HUDEP-2 (cell line): ENCODE results near the gene KTN1.

Experiments used
- DNase-seq, 76 experiments: peaks; one replicate each; lab custom pipeline; 2025; ENCODE audit not compliant: unreplicated experiment in 76 of 76; lab: John Stamatoyannopoulos, UW

KTN1 gene

GRCh38 chr14:55710506-55711041, 130.6 kb downstream of the KTN1 start:
- DNase-seq, result no peak

DNA sequence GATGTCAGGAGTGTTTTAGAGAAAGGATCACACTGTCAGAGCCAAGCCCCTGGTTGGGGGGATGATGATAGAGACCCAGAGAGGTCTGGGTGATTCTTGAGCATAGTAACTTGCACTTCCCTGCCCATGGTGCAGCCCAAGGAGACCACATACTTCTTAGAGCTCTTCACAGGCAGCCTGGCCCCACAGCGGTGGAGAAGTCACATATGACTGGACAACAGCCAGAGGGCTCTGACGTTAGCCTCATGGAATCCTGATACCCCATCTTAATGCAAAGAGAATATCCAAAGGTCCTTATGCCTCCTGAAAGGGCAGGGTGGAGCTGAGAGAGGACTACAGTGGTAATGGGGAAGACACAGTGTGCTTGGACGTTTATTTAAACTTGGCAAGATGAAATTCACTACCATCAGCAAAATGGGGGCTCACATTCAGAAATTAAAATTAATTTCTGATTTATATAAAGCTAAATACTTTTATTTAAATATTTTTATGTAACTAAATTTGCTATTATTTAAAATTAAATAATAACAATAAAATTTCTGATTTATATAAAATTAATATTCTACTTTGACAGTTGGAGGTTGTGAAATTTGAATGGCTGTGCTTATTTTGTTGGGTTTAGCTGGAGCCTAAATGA, 131.3 kb downstream of the KTN1 start:
- no peak for DNase-seq

GRCh38 chr14:55712491-55712890, 132.5 kb downstream of the KTN1 start:
- DNase-seq, result no peak

DNA sequence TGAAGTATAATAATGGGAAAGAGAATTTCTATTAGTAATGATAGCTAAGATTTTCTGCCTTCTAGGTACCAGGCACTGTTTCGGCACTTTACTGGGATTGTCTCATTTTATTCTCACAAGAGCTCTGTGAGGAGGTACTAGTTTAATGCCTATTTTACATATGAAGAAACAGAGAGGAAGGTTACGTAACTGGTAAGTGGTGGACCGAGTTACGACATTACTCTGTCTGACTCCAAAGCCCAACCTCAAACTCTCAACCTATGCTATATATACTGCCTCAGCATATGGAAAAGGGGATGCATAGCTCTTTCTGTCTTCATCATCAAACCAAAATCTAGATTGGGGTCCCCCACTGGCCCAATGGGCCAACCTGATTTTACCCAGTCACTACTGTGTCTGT, 133.5 kb downstream of the KTN1 start:
- DNase-seq, result no peak

GRCh38 chr14:55715889-55716288, 135.9 kb downstream of the KTN1 start:
- no peak for DNase-seq

DNA sequence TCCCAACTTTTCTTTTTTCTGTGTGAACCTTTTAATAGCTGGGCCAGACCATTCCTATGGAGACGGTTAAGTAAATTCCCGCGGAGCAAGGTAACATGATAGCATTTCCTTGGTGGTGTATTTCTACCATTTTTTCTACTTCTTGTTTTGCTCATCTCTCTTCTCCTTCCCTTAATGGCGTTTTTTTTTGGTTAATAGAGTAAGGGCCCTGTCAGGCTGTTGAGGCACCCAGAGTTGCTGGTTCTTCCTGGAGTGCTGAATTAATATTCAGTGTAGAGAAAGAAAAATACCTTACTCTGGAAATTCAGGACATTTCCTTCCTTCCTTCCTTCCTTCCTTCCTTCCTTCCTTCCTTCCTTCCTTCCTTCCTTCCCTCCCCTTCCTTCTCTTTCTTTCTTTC, 137.6 kb downstream of the KTN1 start:
- DNase-seq, result no peak

DNA sequence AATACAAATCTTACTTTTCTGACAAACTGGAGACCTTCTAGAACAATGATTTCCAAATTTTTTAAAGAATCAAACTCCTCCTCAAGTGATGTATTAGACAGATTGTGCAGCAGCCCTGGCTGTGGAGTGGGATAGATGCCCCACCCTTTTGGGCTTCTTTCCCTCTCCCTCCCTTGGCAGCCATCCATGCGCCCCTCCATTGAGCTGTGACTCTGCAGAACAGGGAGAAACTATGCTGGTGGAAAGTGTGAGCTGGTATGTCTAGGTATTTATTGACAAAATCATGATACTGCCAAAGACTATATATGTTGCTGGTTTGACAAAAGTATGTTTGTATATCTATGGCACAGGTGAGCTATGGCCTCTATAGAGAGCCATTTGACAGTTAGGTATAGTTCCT, 138.5 kb downstream of the KTN1 start:
- DNase-seq, result no peak

DNA sequence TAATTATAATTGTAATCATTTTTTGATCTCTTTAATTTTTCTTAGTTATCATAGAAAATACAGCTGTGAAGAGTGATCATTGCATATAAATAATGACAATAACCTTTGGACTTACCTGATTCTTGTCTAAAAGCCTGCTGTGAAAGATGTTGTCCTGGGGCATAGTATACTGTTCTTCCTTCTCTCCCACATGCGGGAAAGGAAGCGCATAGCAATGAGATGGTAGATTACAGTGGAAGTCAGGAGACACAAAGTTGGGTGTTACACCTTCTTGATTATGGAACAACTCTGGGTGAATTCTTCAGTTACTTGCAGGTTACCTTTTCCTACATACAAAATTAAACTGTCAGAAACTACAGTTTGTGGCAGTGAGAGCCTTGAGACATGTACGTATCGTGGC, 140.8 kb downstream of the KTN1 start:
- no peak for DNase-seq

GRCh38 chr14:55721353-55721752, 141.3 kb downstream of the KTN1 start:
- peak in 1 of 76 experiments; percentile 3 for DNase-seq

GRCh38 chr14:55722054-55722453, 142.0 kb downstream of the KTN1 start:
- no peak for DNase-seq

DNA sequence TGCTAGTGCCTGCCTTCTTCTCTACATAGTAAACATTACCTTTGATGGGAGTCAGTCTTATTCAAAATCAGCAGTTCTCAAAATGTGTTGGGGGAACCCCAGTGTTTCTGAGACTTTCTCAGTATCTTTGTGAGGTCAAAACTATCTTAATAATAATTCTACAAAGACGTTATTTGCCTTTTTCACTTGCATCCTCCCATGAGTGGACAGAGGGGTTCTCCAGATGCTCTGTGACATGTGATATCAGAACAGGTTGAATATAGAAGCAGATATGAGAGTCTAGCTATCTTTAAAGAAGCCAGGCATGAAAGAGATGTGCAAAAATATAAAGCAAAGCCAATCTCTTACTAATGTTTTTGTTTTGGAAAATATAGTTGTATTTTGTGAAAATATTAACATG, 144.7 kb downstream of the KTN1 start:
- no peak for DNase-seq

DNA sequence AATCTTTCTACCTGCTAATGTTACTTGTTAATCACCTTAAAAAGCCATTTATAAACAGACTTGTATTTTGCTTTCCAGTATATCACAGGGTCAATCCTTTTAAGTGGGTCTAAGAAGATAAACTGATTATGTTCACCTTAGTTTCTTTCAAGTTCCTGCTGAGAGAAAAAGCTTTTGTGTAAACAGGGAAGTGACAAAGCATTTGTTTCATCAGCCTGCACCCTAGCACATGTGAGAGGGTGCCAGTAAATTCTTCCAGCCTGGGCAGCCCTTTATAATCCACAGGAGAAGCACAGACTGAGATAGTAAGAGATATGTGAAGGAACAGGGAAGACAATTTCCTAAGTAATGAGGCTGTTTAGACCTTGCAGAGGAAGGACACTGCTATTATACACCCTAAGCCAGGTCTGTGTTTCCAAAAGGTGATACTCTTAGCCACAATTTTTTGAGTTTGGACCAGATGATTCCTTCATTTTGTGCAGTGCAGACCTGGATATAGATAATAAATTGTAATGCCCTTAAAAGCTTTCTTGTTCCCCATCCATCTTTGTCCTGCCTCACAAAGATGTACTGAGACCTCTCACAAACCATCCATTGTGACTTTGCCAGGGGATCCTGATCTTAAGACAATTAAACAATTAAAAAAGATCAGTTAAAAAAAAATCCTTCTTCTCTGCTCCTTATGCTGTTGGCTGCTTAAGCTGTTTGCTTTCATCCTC, 150.7 kb downstream of the KTN1 start:
- DNase-seq, result no peak

DNA sequence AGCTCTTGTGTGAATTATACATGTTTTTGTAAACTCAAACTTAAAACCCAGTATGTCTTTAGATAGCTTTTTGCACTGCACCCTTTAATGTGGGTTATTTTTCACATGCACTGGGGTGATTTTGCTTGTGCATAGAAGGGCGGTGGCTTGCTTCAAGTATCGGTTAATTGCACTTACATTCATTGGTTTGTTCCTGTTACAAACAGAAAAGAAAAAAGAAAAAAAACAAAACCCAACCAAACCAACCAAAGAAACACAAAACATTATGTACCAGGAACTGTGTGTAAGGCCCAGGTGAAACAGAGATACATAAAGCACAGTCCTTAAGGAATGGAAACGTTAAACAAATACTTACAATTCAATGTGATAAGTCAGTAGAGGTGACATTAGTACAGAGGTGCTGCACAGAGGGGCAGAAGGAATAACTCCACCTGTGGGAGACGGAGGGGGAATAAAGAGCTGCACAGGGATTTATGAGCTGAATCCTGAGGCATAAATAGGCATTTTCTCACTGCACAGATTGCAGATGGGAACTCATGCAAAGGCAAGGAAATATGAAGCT, 151.4 kb downstream of the KTN1 start:
- DNase-seq, result no peak

GRCh38 chr14:55731881-55732498, 152.0 kb downstream of the KTN1 start:
- DNase-seq, result peak in 22 of 76 experiments; percentile 2 to 44 (median 18)

DNA sequence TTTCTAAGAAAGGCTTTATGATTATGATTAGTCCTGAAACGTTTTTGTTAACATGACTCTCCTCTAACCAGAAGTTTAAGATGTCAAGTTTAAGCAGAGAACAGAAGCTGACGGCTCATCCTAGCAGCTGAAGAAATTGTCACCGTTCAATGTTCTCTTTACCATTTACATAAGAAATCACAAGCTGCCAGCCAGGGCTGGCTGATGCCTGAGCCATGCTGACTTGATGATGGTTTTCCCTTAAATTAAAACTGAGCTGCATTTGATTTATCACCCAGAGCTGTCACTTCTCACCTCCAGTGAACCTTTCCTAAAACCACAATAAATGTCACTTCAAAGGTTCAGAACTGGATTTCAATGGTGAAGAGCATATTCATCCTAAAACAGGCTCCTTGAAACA, 153.6 kb downstream of the KTN1 start:
- no peak for DNase-seq
